Uterus (tissue), 4 donors: Measurements from ENCODE around the gene BOLA3. TPM values are rescaled to one million over a fixed set of nuclear protein-coding genes. Genes with fewer than 3 reads are reported as not detected.

Experiments
- DNase-seq, 2 donors: peaks; one replicate each; pipeline ENCODE4 v3.0.0-alpha.2; 2019 to 2020
- H3K27ac ChIP-seq, 2 donors: fragments of 200-600 bp; sonication (generic); 1 replicate in 1 of 2; 2 replicates in 1 of 2; pipeline ENCODE4 v1.5.1; 2016 to 2018
- H3K27me3 ChIP-seq, 2 donors: fragments of 200-600 bp; sonication (generic); one replicate each; pipeline ENCODE4 v1.5.1; 2018 to 2019; ENCODE audit warnings: control low read depth in 1 of 2
- H3K36me3 ChIP-seq, 2 donors: fragments of 200-600 bp; sonication (generic); one replicate each; pipeline ENCODE4 v1.5.1; 2019; ENCODE audit warnings: control low read depth in 1 of 2
- H3K4me1 ChIP-seq, 2 donors: fragments of 200-600 bp; sonication (generic); one replicate each; pipeline ENCODE4 v1.5.1; 2018 to 2019; ENCODE audit warnings: control low read depth in 1 of 2
- H3K4me3 ChIP-seq, 2 donors: fragments of 200-600 bp; sonication (generic); 1 replicate in 1 of 2; 2 replicates in 1 of 2; pipeline ENCODE4 v1.5.1; 2018 to 2019; ENCODE audit warnings: mild to moderate bottlenecking in 1 of 2
- H3K9me3 ChIP-seq, 2 donors: fragments of 200-600 bp; sonication (generic); one replicate each; pipeline ENCODE4 v1.5.1; 2019; ENCODE audit warnings: control low read depth in 1 of 2
- CTCF ChIP-seq, 4 experiments: fragments of 200-600 bp in 2 of 4; fragments of 450-650 bp in 2 of 4; sonication (generic) in 2 of 4; IDR thresholded peaks; one replicate each; pipeline ENCODE4 v1.5.1; 2016 to 2019; ENCODE audit warnings: antibody characterized with exemption in 4 of 4, mild to moderate bottlenecking in 2 of 4, moderate library complexity in 1 of 4
- POLR2A ChIP-seq, 2 donors: fragments of 450-650 bp; IDR thresholded peaks; one replicate each; pipeline ENCODE4 v1.6.1; 2016; ENCODE audit warnings: antibody characterized with exemption in 2 of 2, mild to moderate bottlenecking in 1 of 2, moderate library complexity in 1 of 2
- intact Hi-C: fragments of 100-400 bp; cut with DNase I; formaldehyde crosslinking; loops from one replicate; pipeline ENCODE4 v1.15.1; 2023; ENCODE audit warnings: low total_unique reads
- total RNA-seq, 4 donors: library from RNA; depleted of rRNA in 3 of 4; stranded (reverse); fragments of >200 nt in 3 of 4; gene quantifications; one replicate each; pipeline versions ENCODE4 v1.1.0 to v1.2.4, GENCODE V29; 2014 to 2023
- donor health status: DM: yes; HTN: yes; CAD: no.

The BOLA3 gene
- total RNA-seq, 4 donors from 2014 or later = 9.1 to 54.4 (median 16.1) TPM

DNA sequence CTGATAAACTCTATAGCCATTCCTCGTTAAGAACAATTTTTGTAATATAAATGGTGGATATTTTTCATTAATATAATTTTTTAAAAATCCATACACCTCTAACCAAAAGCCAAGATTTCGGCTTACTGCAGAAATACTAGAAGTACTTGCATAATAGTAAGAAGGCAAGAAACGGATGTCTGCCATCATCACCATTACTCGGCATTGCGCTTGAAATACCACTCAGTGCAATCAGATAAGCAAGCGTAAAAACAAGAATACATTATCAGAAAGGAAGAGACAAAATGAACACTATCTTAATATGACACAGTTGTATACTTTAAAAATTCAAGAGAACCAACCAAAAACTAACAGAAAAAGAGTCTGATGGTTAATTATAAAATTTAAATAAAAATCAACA lies 15.2 kb upstream of the BOLA3 start:
- H3K27me3 ChIP-seq = no peaks in the 10 kb centered on the region
- no peaks in the 10 kb centered on the region for H3K36me3 ChIP-seq
- TF ChIP-seq CTCF (IDR thresholded peaks at IDR 0.05) (no peak), POLR2A (IDR thresholded peaks at IDR 0.05) (no peak)
- no peak overlapping the region for H3K4me3 ChIP-seq
- no peak overlapping the region for H3K27ac ChIP-seq
- H3K9me3 ChIP-seq = no peaks in the 10 kb centered on the region
- no peaks in the 10 kb centered on the region for H3K4me1 ChIP-seq
- intact Hi-C loops = no loop called here
- DNase-seq = no peak

- Histone ChIP-seq H3K36me3 (no peaks in the 10 kb centered on the region), H3K27ac (no peak overlapping the region), H3K4me3 (no peak overlapping the region), H3K9me3 (no peaks in the 10 kb centered on the region), H3K4me1 (no peaks in the 10 kb centered on the region), H3K27me3 (no peaks in the 10 kb centered on the region)
- DNase-seq = no peak
- TF ChIP-seq POLR2A (IDR thresholded peaks at IDR 0.05) (no peak), CTCF (IDR thresholded peaks at IDR 0.05) (no peak)
- intact Hi-C loops = no loop called here
Measured at GRCh38 chr2:74155830-74156229, 8.1 kb upstream of the BOLA3 start.

DNA sequence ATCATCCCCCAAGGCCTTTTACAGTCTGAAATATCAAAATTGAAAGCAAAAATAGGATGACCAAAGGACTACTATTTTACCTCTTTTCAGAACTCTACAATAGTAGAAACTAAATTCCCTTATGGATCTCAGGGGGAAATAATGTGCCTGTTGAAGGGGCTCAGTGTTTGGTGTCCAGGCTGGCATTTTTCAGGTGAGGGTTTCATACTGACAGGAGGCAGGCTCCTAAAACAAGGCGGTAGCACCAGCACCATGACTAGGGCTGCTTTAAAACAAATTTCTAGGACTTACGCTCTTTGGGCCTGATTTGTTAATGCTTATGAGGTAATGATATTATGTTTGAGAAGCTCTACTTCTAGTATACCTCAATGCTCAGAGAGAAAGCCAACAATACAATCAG lies 5.2 kb upstream of the BOLA3 start:
- intact Hi-C loops = no loop called here
- no peaks in the 10 kb centered on the region for H3K36me3 ChIP-seq
- no peak overlapping the region for H3K27ac ChIP-seq
- DNase-seq = no peak
- TF ChIP-seq POLR2A (IDR thresholded peaks at IDR 0.05) = no peak
- no peak for TF ChIP-seq CTCF (IDR thresholded peaks at IDR 0.05)
- H3K27me3 ChIP-seq = no peaks in the 10 kb centered on the region
- peaks cover 0 to 4% of the 10 kb centered on the region in 2 donors for H3K4me1 ChIP-seq
- H3K9me3 ChIP-seq = no peaks in the 10 kb centered on the region
- no peak overlapping the region for H3K4me3 ChIP-seq

DNA sequence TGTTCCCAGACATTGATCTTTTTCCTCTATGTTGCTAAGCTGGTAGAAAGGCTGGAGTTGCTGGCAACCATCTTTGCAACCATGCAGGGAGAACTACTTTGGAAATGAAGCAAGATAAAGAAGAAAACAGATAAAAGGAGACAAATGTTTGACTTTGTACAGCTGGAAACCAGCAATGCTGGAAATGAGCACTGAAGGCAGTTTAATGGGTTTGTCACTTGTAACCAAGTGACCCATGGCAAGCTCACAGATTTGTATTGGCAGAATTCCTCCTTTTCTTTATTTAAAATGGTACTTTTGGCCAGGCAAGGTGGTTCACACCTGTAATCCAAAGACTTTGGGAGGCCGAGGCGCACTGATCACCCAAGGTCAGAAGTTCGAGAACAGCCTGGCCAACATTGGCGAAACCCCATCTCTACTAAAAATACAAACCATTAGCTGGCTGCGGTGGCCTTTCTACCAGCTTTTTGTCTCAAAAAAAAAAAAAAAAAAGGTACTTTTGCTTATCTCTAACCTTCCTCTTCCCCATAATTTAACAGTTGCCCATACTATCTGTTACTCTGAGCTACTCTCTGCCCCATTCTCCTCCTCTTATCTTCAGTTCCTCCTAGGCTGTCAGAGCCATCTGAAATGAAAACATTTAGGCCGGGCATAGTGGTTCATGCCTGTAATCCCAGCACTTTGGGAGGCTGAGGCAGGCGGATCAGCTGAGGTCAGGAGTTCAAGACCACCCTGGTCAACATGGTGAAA lies 2.0 kb upstream of the BOLA3 start:
- no peaks in the 10 kb centered on the region for H3K27me3 ChIP-seq
- DNase-seq = no peak
- TF ChIP-seq POLR2A (IDR thresholded peaks at IDR 0.05) (no peak), CTCF (IDR thresholded peaks at IDR 0.05) (no peak)
- H3K4me3 ChIP-seq = no peak overlapping the region
- H3K27ac ChIP-seq = no peak overlapping the region
- no peaks in the 10 kb centered on the region for H3K9me3 ChIP-seq
- H3K36me3 ChIP-seq = no peaks in the 10 kb centered on the region
- intact Hi-C loops = no loop called here
- H3K4me1 ChIP-seq = peaks cover 0 to 14% of the 10 kb centered on the region in 2 donors

GRCh38 chr2:74149247-74149525 lies 1.5 kb upstream of the BOLA3 start:
- Histone ChIP-seq H3K4me3 (no peak overlapping the region), H3K4me1 (peaks cover 0 to 14% of the 10 kb centered on the region in 2 donors), H3K27ac (no peak overlapping the region), H3K36me3 (no peaks in the 10 kb centered on the region), H3K9me3 (no peaks in the 10 kb centered on the region), H3K27me3 (no peaks in the 10 kb centered on the region)
- TF ChIP-seq POLR2A (IDR thresholded peaks at IDR 0.05) = no peak
- TF ChIP-seq CTCF (IDR thresholded peaks at IDR 0.05) = no peak
- intact Hi-C loops = no loop called here
- DNase-seq = no peak
